Thoracic aorta (tissue), 2 donors: Measurements from ENCODE around the gene RTKN2. TPM values are rescaled to one million over a fixed set of nuclear protein-coding genes. Genes with fewer than 3 reads are reported as not detected.
A peak's percentile ranks its signal among the peaks of the same experiment; 100 is the strongest.

Source experiments
- ATAC-seq: fragments of 150-250 bp; one replicate; pipeline ENCODE4 v1.8.0; 2017; ENCODE audit warnings: low read depth; ENCODE audit not compliant: insufficient number of reproducible peaks, low FRiP score
- DNase-seq: peaks from one replicate; pipeline ENCODE4 v3.0.0-alpha.2; 2020; ENCODE audit warnings: low spot score
- H3K27ac ChIP-seq, 2 donors: fragments of 200-600 bp; sonication (generic); 1 replicate in 1 of 2; 2 replicates in 1 of 2; pipeline ENCODE4 v1.5.1; 2016; ENCODE audit warnings: mild to moderate bottlenecking in 2 of 2, moderate library complexity in 2 of 2
- H3K27me3 ChIP-seq: fragments of 200-600 bp; sonication (generic); replicated peaks from 2 replicates; pipeline ENCODE4 v1.6.0; 2016; ENCODE audit warnings: mild to moderate bottlenecking; ENCODE audit not compliant: insufficient read depth
- H3K36me3 ChIP-seq: fragments of 200-600 bp; sonication (generic); one replicate; pipeline ENCODE4 v1.5.1; 2016
- H3K4me1 ChIP-seq, 2 donors: fragments of 200-600 bp; sonication (generic); 1 replicate in 1 of 2; 2 replicates in 1 of 2; pipeline versions ENCODE4 v1.5.1 to v1.6.0; 2016; ENCODE audit warnings: low read depth in 2 of 2, mild to moderate bottlenecking in 1 of 2; ENCODE audit not compliant: control insufficient read depth in 1 of 2
- H3K4me3 ChIP-seq: fragments of 200-600 bp; sonication (generic); 2 replicates; pipeline ENCODE4 v1.5.1; 2016; ENCODE audit warnings: mild to moderate bottlenecking
- H3K9me3 ChIP-seq: fragments of 200-600 bp; sonication (generic); 2 replicates; pipeline ENCODE4 v1.5.1; 2016
- CTCF ChIP-seq: fragments of 200-600 bp; sonication (generic); IDR thresholded peaks from one replicate; pipeline ENCODE4 v1.5.1; 2019; ENCODE audit warnings: antibody characterized with exemption
- total RNA-seq, 2 donors: library from RNA; depleted of rRNA; stranded (reverse); fragments of >200 nt; gene quantifications; one replicate each; pipeline versions ENCODE4 v1.1.0 to v1.2.3, GENCODE V29; 2016

Gene RTKN2
- total RNA-seq, 2 donors from 2014 or later: not detected

- Histone ChIP-seq H3K27ac (no peak overlapping the region), H3K36me3 (no peaks in the 10 kb centered on the region), H3K27me3 (no peaks in the 10 kb centered on the region), H3K4me1 (peaks cover 0 to 7% of the 10 kb centered on the region in 2 donors), H3K9me3 (no peaks in the 10 kb centered on the region), H3K4me3 (no peak overlapping the region)
- DNase-seq (no peak), ATAC-seq (no peak)
- no peak for TF ChIP-seq CTCF
Observed at GRCh38 chr10:62194924-62195674, 73.5 kb downstream of the RTKN2 start.

GRCh38 chr10:62193479-62193878 lies 75.2 kb downstream of the RTKN2 start:
- no peaks in the 10 kb centered on the region for H3K27me3 ChIP-seq
- no peak for ATAC-seq
- H3K9me3 ChIP-seq: no peaks in the 10 kb centered on the region
- no peak for DNase-seq
- no peak overlapping the region for H3K27ac ChIP-seq
- H3K36me3 ChIP-seq: no peaks in the 10 kb centered on the region
- TF ChIP-seq CTCF: no peak
- H3K4me1 ChIP-seq: peaks cover 0 to 7% of the 10 kb centered on the region in 2 donors
- H3K4me3 ChIP-seq: no peak overlapping the region

- H3K4me1 ChIP-seq: peaks cover 10 to 35% of the 10 kb centered on the region in 2 donors
- H3K9me3 ChIP-seq: no peaks in the 10 kb centered on the region
- no peak overlapping the region for H3K4me3 ChIP-seq
- ATAC-seq: no peak
- DNase-seq: no peak
- H3K27me3 ChIP-seq: no peaks in the 10 kb centered on the region
- no peak overlapping the region for H3K27ac ChIP-seq
- TF ChIP-seq CTCF: no peak
- H3K36me3 ChIP-seq: no peaks in the 10 kb centered on the region
Observed at GRCh38 chr10:62189131-62189530, 79.5 kb downstream of the RTKN2 start.

- H3K27me3 ChIP-seq: no peaks in the 10 kb centered on the region
- H3K4me3 ChIP-seq: no peak overlapping the region
- TF ChIP-seq CTCF: no peak
- peaks cover 10 to 35% of the 10 kb centered on the region in 2 donors for H3K4me1 ChIP-seq
- ATAC-seq (no peak), DNase-seq (no peak)
- no peaks in the 10 kb centered on the region for H3K36me3 ChIP-seq
- no peaks in the 10 kb centered on the region for H3K9me3 ChIP-seq
- peak overlapping the region; percentile 55 to 59 for H3K27ac ChIP-seq
Observed at GRCh38 chr10:62188021-62188616, 80.5 kb downstream of the RTKN2 start.

- DNase-seq (no peak), ATAC-seq (peak; percentile 81)
- peak overlapping the region; percentile 55 to 59 for H3K27ac ChIP-seq
- no peak overlapping the region for H3K4me3 ChIP-seq
- no peaks in the 10 kb centered on the region for H3K9me3 ChIP-seq
- peaks cover 10 to 35% of the 10 kb centered on the region in 2 donors for H3K4me1 ChIP-seq
- no peaks in the 10 kb centered on the region for H3K27me3 ChIP-seq
- H3K36me3 ChIP-seq: no peaks in the 10 kb centered on the region
- no peak for TF ChIP-seq CTCF
Observed at GRCh38 chr10:62186999-62187675, 81.5 kb downstream of the RTKN2 start.
